HG03060 (cell line): ENCODE data around the gene DCTN2.

ENCODE experiments used
- ATAC-seq: cut with Tn5 transposase; IDR thresholded peaks from one replicate; pipeline ENCODE4 v1.9.1; 2021; ENCODE audit warnings: low read depth, moderate number of reproducible peaks; ENCODE audit not compliant: unreplicated experiment

Gene DCTN2

GRCh38 chr12:57550641-57551549 lies 3.9 kb upstream of the DCTN2 start:
- no peak for ATAC-seq

GRCh38 chr12:57549909-57550640 lies 3.1 kb upstream of the DCTN2 start, which contains the start of gene KIF5A:
TSS of gene KIF5A (plus strand) at chr12:57550044. CDS start at chr12:57550272, 228 bp downstream.
- ATAC-seq = no peak

- ATAC-seq = no peak
Measured at GRCh38 chr12:57549203-57549908, 2.4 kb upstream of the DCTN2 start.

GRCh38 chr12:57548488-57548887 lies 1.5 kb upstream of the DCTN2 start:
- no peak for ATAC-seq

- no peak for ATAC-seq
Measured at GRCh38 chr12:57548013-57548315, 972 bp upstream of the DCTN2 start.

- no peak for ATAC-seq
Measured at GRCh38 chr12:57547288-57548012, 458 bp upstream of the DCTN2 start.

- no peak for ATAC-seq
Measured at GRCh38 chr12:57545809-57546437, 1.1 kb downstream of the DCTN2 start.

GRCh38 chr12:57543581-57543980 lies 3.4 kb downstream of the DCTN2 start:
- ATAC-seq = no peak

- no peak for ATAC-seq
Measured at GRCh38 chr12:57541717-57542116, 5.3 kb downstream of the DCTN2 start.

- ATAC-seq = no peak
Measured at GRCh38 chr12:57541001-57541400, 6.0 kb downstream of the DCTN2 start.

GRCh38 chr12:57539134-57539768 lies 7.7 kb downstream of the DCTN2 start:
- ATAC-seq = no peak

- ATAC-seq = no peak
Measured at GRCh38 chr12:57536597-57536942, 10.4 kb downstream of the DCTN2 start.

- no peak for ATAC-seq
Measured at GRCh38 chr12:57535764-57536596, 11.0 kb downstream of the DCTN2 start.

- no peak for ATAC-seq
Measured at GRCh38 chr12:57534991-57535543, 11.9 kb downstream of the DCTN2 start.

GRCh38 chr12:57534250-57534649 lies 12.7 kb downstream of the DCTN2 start:
- ATAC-seq = no peak

GRCh38 chr12:57533108-57533507 lies 13.9 kb downstream of the DCTN2 start:
- ATAC-seq = no peak

- no peak for ATAC-seq
Measured at GRCh38 chr12:57531836-57532235, 15.2 kb downstream of the DCTN2 start.

GRCh38 chr12:57530396-57531142 lies 16.4 kb downstream of the DCTN2 start:
- no peak for ATAC-seq
